HG03045 (cell line): ENCODE data around the gene PLEKHA5.
"Not testable (repeated sequence)": the region's sequence is repeated elsewhere in the genome, so short reads cannot be mapped to it uniquely, and the experiment has no call there.

Source experiments
- ATAC-seq: cut with Tn5 transposase; IDR thresholded peaks from one replicate; pipeline ENCODE4 v1.9.1; 2021; ENCODE audit warnings: mild to moderate bottlenecking, moderate library complexity; ENCODE audit not compliant: unreplicated experiment

PLEKHA5 gene

DNA sequence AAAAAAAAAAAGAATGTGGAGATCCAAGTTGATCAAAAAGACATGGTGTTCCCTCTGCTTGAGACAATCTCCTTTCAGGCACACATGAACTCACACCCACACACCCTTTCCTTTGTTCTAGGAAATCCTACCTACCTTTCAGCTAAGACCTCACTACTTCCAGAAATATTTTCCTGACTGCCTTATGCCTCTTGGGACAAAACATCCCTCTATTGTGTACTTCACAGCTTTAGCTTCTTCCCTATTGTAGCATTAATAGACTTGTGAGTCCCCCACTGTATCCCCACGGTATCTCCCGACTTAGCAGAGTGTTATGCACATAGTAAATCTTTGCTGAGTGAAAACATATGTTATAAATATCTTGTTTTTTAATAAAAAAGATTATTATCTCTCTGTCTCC is 264.9 kb downstream of the PLEKHA5 start:
- ATAC-seq: no peak

DNA sequence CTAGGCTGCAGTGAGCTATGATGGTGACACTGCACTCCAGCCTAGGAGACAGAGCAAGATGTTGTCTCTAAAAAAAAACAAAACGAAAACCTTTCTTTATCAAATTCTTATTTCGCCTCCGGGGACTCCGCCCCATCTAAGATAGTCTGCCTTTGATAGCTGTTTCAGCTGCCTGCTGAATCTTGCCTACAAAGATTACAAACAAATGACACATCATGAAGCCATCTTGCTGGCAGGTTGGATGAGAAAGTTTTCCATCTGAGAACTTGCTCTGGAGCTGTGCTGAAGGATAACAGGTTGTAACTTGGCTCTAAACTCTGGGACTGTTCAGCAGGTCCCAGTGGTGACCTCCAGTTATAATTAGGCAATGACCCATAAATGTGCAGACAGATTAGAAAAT is 268.0 kb downstream of the PLEKHA5 start:
- ATAC-seq: no peak

GRCh38 chr12:19398376-19399363 is 269.1 kb downstream of the PLEKHA5 start:
- ATAC-seq: no peak

- not testable (repeated sequence) for ATAC-seq
These were observed 271.2 kb downstream of the PLEKHA5 start for GRCh38 chr12:19400649-19401285.

DNA sequence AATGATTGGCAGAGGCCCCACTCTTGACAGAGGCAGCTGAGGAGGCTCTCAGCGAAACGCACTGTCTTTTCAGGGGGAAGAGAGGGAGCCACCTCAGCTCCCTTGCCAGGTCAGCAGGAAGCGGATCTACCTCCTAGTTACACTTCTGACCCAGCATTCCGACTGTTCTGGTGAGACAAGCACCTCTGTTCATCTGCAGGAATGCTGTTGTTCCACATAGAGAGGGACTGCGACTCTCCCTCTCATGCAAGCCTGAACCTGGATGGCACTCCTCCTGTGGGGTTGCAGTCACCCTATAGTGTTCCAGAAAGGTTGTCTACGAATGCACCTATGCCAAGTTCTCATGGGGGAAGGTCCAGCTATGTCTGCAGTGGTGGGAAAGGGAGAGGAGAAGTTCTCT is 272.7 kb downstream of the PLEKHA5 start:
- ATAC-seq: no peak

DNA sequence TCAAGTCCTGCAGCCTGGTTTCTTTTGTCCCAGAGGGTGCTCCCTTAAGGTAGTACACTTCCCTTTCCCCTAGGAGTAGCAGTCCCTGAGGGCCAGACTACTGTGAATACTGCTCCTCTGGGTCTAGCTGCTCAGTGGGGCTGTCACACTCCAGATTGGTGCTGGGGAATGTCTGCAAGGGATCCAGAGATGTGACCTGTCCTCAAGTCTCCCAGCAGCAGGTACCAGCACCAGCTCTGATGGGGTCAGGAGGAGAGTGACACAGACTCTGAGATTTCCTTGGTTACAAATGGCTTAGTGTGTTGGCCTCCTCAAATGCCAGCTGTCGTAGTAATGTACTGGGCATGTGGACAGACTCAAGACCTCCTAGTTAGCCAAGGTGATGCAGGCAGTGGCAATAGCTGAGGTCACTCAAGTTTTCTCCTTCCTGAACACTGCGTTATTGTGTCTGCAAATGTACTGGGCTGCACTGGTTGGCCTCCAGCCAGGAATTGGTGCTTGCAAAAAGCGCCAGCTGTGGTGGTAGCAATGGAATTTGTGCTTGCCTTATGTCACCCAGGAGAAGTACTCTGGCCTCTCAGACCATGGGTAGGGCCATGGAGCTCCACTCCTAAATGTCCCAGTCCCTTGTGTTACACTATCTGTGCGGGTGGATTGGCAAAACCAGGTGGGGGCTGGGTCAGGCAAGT is 273.4 kb downstream of the PLEKHA5 start:
- no peak for ATAC-seq

DNA sequence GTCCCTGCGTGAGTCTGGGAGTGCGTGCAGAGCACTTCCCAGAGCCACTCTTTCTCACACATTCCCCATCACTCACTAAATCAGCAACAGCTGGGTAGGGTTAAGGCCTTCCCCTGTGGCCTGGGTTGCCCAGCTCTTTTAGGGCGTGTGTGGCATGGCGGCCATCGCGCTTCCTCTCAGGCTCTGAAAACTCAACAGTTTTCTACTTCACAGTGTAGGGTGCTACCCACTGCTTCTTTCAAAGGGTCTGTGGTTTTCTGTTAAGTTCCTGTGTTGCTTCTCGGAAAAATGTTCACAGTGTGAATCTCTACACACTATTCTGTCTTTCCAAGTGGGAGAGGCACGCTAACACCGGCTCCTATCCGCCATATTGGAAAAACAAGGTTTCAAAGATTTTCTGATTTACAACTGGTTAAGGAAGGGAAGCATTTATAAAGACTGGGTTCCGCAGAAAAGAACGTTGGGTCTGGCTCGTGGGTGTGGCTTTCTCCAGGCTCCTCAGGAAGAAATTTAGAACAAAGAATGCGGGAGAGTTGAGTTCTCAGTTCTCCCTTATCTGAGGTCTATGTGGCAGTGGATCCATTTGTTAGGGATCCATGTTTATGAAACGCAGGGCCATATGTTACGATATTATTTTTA is 274.8 kb downstream of the PLEKHA5 start:
- no peak for ATAC-seq

DNA sequence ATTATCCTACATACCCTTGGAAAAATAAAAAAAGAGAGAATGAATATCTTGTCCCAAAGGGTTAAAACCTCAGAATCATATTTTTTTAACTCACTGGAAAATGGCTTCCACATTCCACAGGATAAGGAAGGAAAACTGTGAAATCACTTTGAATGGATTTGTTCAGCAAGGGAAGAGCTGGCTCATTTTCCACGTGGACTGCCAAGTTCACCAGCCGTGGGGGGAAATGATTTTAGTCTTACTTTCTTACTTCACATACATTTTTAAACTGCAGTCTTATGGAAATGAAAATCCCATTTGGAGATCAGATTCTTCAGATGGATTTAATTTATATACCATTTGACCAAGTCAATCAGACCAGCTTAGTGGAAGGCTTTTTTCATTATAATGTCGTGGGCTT is 279.8 kb downstream of the PLEKHA5 start:
- ATAC-seq: no peak

DNA sequence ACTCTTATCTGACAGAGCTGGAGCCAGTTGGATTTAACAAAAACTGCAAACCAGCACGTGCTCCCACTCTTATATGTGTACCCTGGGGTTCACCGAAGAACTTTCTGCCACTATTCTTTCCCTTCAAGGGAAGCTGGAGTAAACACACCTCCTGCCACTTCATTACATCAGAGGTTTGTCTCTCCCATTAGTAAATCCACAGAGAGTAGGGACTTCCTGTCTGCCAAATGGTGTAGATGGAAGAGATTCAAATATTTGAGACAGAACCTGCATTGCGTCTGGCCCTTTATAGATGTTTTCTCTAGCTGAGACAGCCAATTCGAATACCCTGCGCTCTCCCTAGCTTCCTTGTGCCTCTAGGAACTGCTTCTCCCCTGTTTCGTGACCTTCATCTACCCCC is 280.7 kb downstream of the PLEKHA5 start:
- no peak for ATAC-seq

GRCh38 chr12:19410629-19411185 is 281.2 kb downstream of the PLEKHA5 start:
- ATAC-seq: no peak

GRCh38 chr12:19411234-19412204 is 282.0 kb downstream of the PLEKHA5 start:
- ATAC-seq: no peak

GRCh38 chr12:19412844-19413243 is 283.3 kb downstream of the PLEKHA5 start:
- ATAC-seq: no peak

- ATAC-seq: not testable (repeated sequence)
These were observed 284.0 kb downstream of the PLEKHA5 start for GRCh38 chr12:19413582-19413981.

DNA sequence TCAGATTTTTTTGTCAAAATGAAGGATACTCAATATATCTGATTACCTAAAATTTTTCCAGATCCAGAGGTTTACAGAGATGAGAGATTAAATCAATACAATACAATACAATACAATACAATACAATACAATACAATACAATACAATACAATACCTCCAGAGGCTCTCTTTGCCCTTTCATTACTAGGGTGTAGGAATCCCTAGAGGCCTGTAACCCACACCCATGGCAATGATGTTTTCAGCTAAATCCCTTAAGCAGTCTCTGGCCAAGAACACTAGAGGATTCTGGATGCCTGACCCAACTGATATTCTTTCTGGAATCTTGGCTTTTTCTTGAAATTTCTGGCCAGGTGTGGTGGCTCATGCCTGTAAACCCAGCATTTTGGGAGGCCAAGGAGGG is 286.0 kb downstream of the PLEKHA5 start:
- no peak for ATAC-seq

DNA sequence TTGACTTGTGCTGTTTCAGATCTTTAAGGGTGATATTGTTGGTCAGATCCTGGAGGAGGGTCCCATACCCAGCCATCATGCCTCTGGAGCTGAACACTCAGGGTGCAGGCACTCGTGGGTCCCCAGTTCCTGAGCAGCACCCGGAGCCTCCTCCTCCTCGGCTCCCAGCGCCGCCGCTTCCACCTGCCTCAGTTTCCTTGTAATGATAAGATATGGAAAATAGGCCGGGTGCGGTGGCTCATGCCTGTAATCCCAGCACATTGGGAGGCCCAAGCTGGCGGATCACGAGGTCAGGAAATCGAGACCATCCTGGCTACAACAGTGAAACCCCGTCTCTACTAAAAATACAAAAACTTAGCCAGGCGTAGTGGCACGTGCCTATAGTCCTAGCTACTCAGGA is 289.6 kb downstream of the PLEKHA5 start:
- ATAC-seq: no peak

DNA sequence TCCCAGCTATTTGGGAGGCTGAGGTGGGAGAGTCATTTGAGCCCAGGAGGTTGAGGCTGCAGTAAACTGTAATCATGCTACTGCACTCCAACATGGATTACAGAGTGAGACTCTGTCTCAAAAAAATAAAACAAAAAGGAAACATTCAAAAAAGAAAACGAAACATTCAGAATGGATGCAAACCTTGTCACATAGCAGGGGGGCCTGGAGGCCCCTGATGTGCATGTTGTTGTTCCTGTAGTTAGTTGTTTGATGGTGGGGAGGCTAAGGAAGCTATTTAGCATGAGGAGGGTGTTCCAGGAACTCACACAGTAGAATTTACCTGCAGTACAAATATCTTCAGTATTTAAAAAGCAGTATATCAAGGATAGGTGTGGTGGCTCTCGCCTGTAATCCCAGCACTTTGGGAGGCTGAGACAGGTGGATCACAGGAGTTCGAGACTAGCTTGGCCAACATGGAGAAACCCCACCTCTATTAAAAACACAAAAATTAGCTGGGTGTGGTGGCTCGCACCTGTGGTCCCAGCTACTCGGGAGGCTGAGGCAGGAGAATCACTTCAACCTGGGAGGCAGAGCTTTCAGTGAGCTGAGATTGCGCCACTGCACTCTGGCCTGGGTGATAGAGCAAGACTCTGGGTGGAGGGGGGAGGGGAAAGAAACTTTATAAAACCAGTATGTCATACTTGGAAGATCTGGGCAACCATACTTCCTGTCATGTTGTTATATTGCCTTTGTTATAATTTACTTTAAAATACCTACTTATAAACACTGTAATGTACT is 292.2 kb downstream of the PLEKHA5 start:
- ATAC-seq: no peak

DNA sequence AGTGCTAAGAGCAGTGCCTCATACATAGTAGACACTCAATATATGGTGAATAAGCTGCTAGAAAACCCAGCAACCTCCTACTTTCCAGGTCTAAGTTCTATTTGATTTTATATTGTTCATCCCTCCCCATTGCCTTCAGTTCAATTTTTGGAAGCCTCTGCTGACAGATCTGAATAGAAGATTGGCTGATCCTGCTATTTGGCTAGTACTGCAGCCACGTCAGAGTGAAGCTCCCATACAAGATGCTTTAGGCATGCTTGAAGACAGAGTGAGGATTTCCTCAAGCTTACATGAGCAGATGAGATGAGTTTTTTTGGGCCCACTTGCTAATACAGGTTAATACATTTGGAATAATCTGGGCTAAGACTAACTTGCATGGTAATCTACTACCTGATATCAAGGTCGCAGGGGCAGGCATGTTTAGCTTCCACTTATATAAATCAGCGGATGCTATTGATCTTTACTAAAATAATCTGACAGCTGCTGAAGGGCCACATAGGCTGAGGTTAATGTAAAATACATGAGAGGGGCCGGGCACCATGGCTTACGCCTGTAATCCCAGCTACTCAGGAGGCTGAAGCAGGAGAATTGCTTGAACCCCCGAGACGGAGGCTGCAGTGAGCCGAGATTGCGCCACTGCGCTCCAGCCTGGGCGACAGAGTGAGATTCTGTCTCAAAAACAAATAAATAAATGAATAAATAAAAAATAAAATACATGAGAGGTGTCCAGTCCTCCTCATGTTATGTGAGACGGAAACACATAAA is 293.8 kb downstream of the PLEKHA5 start:
- no peak for ATAC-seq
